Subcutaneous adipose tissue (tissue), 4 donors: ENCODE data around the gene ARID4B. TPM values are rescaled to one million over a fixed set of nuclear protein-coding genes. Genes with fewer than 3 reads are reported as not detected.

Source experiments
- small RNA-seq: library from RNA; depleted of rRNA; stranded (forward); fragments of <200 nt; gene quantifications from one replicate; pipeline ENCODE3, GENCODE V24; 2016
- total RNA-seq, 4 donors: library from RNA; depleted of rRNA; stranded (reverse); fragments of >200 nt; gene quantifications; one replicate each; pipeline ENCODE4 v1.1.0, GENCODE V29; 2016
- TF ChIP-seq, protein P1 (sequence below): fragments of 450-650 bp; IDR thresholded peaks from one replicate; pipeline ENCODE4 v1.5.1; 2016; ENCODE audit warnings: low read depth, mild to moderate bottlenecking, control low read depth, antibody characterized with exemption, moderate library complexity

ARID4B gene
- total RNA-seq, 4 donors from 2014 or later = 41.1 to 53.5 (median 48.0) TPM

DNA sequence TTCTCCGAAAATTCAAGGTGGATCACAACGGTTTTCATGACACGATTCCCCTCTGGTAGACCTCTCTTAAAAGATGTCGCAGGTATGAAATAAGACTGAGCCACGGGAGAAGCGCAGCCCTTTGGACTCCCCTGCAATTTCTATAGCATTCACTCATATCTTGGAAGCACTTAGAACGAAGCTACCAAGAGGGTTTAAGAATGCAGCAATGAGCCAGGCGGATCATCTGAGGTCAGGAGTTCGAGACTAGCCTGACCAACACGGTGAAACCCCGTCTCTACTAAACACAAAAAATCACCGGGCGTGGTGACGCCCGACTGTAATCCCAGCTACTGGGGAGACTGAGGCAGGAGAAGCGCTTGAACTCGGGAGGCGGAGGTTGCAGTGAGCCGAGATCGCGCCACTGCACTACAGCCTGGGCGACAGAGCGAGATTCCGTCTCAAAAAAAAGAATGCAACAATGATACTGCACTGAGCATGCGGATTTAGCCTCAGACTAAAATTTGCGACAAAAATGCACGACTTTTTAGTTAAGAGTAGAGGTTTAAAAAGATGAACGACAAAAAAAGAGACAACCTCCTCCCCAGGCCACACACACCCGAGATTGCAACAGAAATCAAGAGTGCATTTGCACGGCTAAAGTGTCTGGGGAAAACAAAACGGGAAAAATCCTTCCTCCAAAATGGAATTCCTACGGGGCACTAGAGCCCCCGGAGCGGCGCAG lies 200.1 kb downstream of the ARID4B start:
- TF ChIP-seq, protein P1, sequence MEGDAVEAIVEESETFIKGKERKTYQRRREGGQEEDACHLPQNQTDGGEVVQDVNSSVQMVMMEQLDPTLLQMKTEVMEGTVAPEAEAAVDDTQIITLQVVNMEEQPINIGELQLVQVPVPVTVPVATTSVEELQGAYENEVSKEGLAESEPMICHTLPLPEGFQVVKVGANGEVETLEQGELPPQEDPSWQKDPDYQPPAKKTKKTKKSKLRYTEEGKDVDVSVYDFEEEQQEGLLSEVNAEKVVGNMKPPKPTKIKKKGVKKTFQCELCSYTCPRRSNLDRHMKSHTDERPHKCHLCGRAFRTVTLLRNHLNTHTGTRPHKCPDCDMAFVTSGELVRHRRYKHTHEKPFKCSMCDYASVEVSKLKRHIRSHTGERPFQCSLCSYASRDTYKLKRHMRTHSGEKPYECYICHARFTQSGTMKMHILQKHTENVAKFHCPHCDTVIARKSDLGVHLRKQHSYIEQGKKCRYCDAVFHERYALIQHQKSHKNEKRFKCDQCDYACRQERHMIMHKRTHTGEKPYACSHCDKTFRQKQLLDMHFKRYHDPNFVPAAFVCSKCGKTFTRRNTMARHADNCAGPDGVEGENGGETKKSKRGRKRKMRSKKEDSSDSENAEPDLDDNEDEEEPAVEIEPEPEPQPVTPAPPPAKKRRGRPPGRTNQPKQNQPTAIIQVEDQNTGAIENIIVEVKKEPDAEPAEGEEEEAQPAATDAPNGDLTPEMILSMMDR = no peak

DNA sequence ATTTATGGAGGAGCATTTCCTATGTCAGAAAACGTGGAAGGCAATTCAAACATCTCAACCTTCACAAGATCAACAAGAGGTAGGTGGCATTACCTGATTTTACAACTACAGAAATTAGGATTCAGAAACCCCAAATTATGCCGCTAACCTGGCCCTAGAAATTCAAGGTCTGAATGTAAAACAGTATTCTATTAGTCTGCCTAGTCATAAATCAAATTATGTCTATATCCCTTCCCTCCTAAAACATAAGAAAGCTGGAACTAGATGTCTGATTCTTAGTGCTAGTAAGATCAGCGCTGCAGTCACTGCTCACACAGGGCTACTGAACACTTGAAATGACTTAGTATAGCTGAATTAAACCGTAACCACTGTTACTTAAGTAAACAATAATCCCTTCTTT lies 200.8 kb downstream of the ARID4B start:
- TF ChIP-seq, protein P1 = no peak

DNA sequence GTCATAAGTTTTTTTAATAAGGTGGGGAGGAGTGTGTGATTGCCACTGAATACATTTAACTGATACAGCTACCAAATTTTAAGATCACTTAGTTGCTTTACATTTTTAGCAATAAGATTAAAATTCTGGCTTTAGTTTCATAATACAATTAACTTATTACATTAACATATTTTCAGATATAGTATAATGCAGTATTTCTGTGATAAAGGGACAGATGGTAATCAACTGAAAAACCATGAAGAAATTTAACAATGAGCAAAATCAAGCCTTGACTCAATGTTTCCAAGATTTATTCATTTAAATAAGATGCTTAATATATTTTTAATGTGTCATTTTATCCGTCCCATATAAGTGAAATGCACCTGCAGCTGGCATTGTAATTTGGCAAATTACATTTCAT lies 203.3 kb downstream of the ARID4B start:
- TF ChIP-seq, protein P1 = no peak

DNA sequence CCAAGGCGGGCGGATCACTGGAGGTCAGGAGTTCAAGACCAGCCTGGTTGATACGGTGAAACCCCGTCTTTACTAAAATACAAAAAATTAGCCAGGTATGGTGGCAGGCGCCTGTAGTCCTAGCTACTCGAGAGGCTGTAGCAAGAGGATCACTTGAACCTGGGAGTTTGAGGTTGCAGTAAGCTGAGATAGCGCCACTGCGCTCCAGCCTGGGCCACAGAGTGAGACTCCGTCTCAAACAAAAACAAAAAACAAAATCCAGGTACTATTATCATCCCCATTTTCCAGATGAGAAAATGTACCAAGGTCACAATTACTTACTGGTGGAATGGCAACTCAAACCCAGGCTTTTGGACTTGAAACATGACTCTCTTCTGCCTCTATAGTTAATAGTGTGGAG lies 203.9 kb downstream of the ARID4B start:
- TF ChIP-seq, protein P1 = no peak

DNA sequence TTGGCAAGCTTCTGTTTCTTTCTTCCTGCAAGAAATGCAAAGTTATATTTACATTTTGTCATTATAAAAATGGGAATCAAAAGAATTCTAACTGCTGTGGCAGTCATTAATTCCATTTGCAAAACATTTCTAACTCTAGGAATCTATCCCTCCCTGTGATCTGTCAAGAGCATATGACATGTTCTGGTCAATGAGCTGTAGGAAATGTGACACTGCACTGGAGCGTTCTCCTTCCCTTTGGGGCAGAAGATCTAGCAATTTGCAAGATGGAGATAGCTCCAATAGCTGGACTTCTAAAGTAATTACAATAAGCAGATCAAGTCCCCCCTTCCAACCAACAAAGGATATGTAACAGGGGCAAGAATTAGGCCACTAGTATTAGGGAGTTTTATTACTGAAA lies 205.6 kb downstream of the ARID4B start:
- TF ChIP-seq, protein P1 = no peak

Small RNAs within 50 kb of the gene (small RNA-seq; reads per million reads assigned to genes)
- gene AL391994.1 (not detected), gene MIR4753 (not detected), gene SNORA14B (37.5 reads per million, percentile 96 among the genes with 10 or more reads in this experiment)

Other genes with a start within 250 kb of the ARID4B start
- gene TOMM20, start 199.3 kb downstream of the ARID4B start, total RNA-seq = 10 to 100 TPM; 86.0 to 99.0 (median 95.4) TPM
- 10 to 100 TPM; 32.2 to 57.8 (median 51.8) TPM for gene RBM34, start 166.9 kb downstream of the ARID4B start, total RNA-seq
- 10 to 100 TPM; 11.5 to 38.8 (median 24.0) TPM for gene GGPS1, start 391 bp upstream of the ARID4B start, total RNA-seq
- gene TBCE, start 39.2 kb upstream of the ARID4B start, total RNA-seq = 10 to 100 TPM; 11.7 to 32.4 (median 22.6) TPM
- gene B3GALNT2, start 176.3 kb upstream of the ARID4B start, total RNA-seq = 10 to 100 TPM; 15.4 to 19.4 (median 17.5) TPM